ENCODE results near the gene COL24A1.

DNA sequence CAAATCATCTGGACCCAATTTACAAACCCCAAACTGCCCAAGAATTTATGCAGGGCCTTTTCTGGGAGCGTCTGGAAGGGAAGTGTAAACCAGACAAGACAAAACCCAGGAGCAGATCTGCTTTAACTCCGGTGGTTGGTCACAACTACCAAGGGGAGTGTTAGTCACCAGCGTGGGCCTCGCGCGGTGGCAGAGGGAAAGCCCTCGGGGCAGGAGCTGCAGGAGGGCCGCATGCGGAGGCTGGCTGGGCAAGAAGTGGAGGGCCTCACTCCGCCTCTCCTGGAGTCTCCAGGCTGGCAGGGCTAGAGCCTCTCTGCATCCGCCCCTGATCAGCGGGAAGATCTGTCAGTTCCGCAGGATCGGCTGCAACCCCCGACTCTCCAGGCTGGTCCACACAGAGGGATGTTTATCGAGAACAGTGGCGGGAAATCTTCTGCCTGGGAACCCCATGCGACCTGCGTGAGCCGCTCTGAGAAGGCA lies 2.0 kb downstream of the COL24A1 start:
- TF ChIP-seq EZH2 (IDR thresholded peaks at IDR 0.05; ENCODE audit: low read length) = no peak
- TF ChIP-seq, protein P1, sequence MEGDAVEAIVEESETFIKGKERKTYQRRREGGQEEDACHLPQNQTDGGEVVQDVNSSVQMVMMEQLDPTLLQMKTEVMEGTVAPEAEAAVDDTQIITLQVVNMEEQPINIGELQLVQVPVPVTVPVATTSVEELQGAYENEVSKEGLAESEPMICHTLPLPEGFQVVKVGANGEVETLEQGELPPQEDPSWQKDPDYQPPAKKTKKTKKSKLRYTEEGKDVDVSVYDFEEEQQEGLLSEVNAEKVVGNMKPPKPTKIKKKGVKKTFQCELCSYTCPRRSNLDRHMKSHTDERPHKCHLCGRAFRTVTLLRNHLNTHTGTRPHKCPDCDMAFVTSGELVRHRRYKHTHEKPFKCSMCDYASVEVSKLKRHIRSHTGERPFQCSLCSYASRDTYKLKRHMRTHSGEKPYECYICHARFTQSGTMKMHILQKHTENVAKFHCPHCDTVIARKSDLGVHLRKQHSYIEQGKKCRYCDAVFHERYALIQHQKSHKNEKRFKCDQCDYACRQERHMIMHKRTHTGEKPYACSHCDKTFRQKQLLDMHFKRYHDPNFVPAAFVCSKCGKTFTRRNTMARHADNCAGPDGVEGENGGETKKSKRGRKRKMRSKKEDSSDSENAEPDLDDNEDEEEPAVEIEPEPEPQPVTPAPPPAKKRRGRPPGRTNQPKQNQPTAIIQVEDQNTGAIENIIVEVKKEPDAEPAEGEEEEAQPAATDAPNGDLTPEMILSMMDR (optimal IDR thresholded peaks at IDR 0.05 in 1 of 3, IDR thresholded peaks at IDR 0.05 in 1 of 3, conservative IDR thresholded peaks at IDR 0.05 in 1 of 3; ENCODE audit: extremely low read depth in 1 of 3, insufficient read depth in 2 of 3, low read length in 3 of 3) = no peak

Data from keratinocyte (primary cell).